Endothelial cell (in vitro differentiated cells): ENCODE results near the gene USP36. TPM values are rescaled to one million over a fixed set of nuclear protein-coding genes. Genes with fewer than 3 reads are reported as not detected.

ENCODE experiments used
- DNase-seq: peaks from one replicate; pipeline ENCODE4 v3.0.0; 2021; ENCODE audit warnings: low spot score
- H3K27ac Mint-ChIP-seq: one replicate; pipeline ENCODE4 v1.8.0; 2021; ENCODE audit warnings: mixed read lengths, inconsistent platforms; ENCODE audit not compliant: unreplicated experiment
- H3K27me3 Mint-ChIP-seq: one replicate; pipeline ENCODE4 v1.8.0; 2021; ENCODE audit warnings: mild to moderate bottlenecking, moderate library complexity, mixed read lengths, inconsistent platforms; ENCODE audit not compliant: unreplicated experiment
- H3K36me3 Mint-ChIP-seq: one replicate; pipeline ENCODE4 v1.8.0; 2021; ENCODE audit warnings: mild to moderate bottlenecking, low read depth, mixed read lengths, inconsistent platforms; ENCODE audit not compliant: unreplicated experiment
- H3K4me1 Mint-ChIP-seq: one replicate; pipeline ENCODE4 v1.8.0; 2021; ENCODE audit warnings: mild to moderate bottlenecking, mixed read lengths, inconsistent platforms; ENCODE audit not compliant: unreplicated experiment
- H3K4me3 Mint-ChIP-seq: one replicate; pipeline ENCODE4 v1.8.0; 2021; ENCODE audit warnings: mild to moderate bottlenecking, mixed read lengths, inconsistent platforms; ENCODE audit not compliant: unreplicated experiment
- H3K9me3 Mint-ChIP-seq: one replicate; pipeline ENCODE4 v1.8.0; 2021; ENCODE audit warnings: mixed read lengths, inconsistent platforms; ENCODE audit not compliant: unreplicated experiment
- total RNA-seq: library from RNA; stranded (reverse); fragmentation: NEBNext Ultra II Directional; extraction: Animal tissue kit (Norgen Biotek cat#: 25700); gene quantifications from one replicate; pipeline ENCODE4 v1.2.1, GENCODE V29; 2021; ENCODE audit not compliant: unreplicated experiment
- TF ChIP-seq, protein P1 (sequence below): fragments of 200-600 bp; sonication (generic); IDR thresholded peaks from one replicate; pipeline ENCODE4 v1.5.0; 2021; ENCODE audit warnings: antibody characterized with exemption; ENCODE audit not compliant: unreplicated experiment

The USP36 gene
- total RNA-seq, 1 donor from 2014 or later: 56.7 TPM

DNA sequence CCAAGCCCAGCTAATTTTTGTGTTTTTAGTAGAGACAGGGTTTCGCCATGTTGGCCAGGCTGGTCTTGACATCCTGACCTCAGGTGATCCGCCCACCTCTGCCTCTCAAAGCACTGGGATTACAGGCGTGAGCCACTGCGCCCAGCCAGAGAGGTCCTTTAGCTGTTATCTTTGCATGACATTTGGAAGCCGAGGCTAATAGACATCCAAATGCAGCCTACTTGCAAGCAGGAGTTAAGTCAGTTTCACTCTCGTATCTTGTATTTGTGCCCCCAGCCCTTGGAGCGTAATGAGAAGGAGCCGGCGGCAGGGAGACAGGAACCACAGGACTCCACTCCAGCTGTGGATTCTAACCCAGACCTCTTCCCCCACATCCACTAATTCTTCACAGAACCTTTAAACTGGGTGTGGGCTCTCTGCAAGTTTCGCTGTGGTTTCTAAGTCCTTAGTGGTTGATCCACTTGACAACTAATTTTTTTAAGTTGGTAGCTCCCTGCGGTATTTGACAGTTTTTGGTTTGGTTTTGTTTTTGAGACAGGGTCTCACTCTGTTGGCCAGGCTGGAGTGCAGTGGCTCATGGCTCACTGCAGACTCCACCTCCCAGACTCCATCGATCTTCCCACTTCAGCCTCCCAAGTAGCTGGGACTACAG, 55.5 kb downstream of the USP36 start:
- H3K27me3 Mint-ChIP-seq: peaks cover 11% of the 10 kb centered on the region
- no peak for DNase-seq
- no peak overlapping the region for H3K27ac Mint-ChIP-seq
- peaks cover 4% of the 10 kb centered on the region for H3K36me3 Mint-ChIP-seq
- peaks cover 8% of the 10 kb centered on the region for H3K4me1 Mint-ChIP-seq
- no peak overlapping the region for H3K4me3 Mint-ChIP-seq
- TF ChIP-seq, protein P1, sequence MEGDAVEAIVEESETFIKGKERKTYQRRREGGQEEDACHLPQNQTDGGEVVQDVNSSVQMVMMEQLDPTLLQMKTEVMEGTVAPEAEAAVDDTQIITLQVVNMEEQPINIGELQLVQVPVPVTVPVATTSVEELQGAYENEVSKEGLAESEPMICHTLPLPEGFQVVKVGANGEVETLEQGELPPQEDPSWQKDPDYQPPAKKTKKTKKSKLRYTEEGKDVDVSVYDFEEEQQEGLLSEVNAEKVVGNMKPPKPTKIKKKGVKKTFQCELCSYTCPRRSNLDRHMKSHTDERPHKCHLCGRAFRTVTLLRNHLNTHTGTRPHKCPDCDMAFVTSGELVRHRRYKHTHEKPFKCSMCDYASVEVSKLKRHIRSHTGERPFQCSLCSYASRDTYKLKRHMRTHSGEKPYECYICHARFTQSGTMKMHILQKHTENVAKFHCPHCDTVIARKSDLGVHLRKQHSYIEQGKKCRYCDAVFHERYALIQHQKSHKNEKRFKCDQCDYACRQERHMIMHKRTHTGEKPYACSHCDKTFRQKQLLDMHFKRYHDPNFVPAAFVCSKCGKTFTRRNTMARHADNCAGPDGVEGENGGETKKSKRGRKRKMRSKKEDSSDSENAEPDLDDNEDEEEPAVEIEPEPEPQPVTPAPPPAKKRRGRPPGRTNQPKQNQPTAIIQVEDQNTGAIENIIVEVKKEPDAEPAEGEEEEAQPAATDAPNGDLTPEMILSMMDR: no peak
- H3K9me3 Mint-ChIP-seq: no peaks in the 10 kb centered on the region

DNA sequence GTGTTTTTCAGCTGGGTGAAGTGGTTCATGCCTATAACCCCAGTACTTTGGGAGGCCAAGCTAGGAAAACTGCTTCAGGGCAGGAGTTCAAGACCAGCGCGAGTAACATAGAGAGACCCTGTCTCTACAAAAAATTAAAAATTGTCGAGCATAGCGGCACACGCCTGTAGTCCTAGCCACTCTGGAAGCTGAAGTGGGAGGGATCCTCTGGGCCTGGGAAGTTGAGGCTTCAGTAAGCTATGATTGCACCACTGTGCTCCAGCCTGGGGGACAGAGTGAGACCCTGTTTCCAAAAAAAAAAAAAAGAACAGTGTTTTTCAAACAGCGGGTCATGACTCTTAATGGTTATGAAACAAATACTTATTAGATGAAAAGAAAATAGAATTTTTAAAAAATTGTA, 56.3 kb downstream of the USP36 start:
- no peak overlapping the region for H3K27ac Mint-ChIP-seq
- no peak for DNase-seq
- H3K4me1 Mint-ChIP-seq: peaks cover 16% of the 10 kb centered on the region
- peaks cover 4% of the 10 kb centered on the region for H3K36me3 Mint-ChIP-seq
- H3K9me3 Mint-ChIP-seq: no peaks in the 10 kb centered on the region
- peaks cover 11% of the 10 kb centered on the region for H3K27me3 Mint-ChIP-seq
- TF ChIP-seq, protein P1: no peak
- H3K4me3 Mint-ChIP-seq: no peak overlapping the region

DNA sequence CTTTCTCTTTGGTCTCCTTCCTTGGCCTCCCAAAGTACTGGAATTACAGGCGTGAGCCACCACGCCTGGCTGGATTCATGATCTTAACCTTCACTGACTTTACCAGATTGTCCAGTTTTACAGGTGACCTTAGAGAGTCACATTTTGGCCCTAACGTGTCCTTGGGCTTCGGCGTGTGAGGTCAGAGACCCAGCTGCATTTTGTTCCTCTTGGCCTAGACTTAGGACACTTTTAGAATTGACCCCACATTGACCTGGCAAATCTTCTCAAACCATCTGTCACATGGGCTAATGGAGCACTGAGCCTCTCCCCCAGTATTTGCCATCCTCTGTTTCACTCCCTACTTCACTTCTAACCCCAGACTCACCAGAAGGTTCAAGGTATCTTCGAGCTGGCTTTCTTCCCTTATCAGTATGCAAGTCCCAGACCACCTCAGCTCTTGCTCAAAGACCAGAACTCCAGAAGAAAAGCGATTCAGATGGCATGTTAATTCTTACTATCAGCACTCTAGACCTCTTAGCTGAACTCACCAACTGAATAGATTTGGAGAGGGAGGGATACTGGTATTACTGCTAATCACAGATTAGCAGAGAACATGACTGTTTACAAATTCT, 56.8 kb downstream of the USP36 start:
- peaks cover 17% of the 10 kb centered on the region for H3K4me1 Mint-ChIP-seq
- H3K4me3 Mint-ChIP-seq: peak overlapping the region; percentile 58
- H3K36me3 Mint-ChIP-seq: peaks cover 4% of the 10 kb centered on the region

DNA sequence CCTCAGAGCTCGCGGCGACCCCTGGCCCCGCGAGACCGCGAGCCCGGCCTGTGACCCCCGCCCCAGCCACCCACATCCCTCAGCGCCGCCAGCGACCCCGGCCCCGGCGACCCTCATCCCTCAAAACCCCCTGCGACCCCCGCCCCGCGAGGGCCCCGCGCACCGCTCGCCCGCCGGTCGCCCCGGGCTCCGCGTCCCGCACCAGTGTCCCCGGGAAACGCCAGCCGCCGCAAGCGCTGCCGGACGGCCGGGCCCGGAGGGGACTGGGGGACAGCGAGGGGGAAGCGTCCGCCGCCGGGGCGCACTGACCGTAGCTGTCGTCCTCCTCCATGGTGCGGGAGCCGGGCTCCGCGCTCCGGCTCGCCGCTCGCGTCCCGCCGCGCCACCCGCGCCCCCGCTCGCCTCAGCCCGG, 58.7 kb downstream of the USP36 start, which contains the start of gene CYTH1:
TSS of gene CYTH1 (minus strand) at position 381 of the 412 bp plus-strand sequence. CDS start at position 331, 50 bp downstream.
- Mint-ChIP-seq H3K36me3 (no peaks in the 10 kb centered on the region), H3K27ac (peak within 1 kb of the TSS; percentile 83), H3K4me1 (peaks cover 17% of the 10 kb centered on the region), H3K4me3 (peak within 1 kb of the TSS; percentile 96), H3K27me3 (peaks cover 11% of the 10 kb centered on the region), H3K9me3 (no peaks in the 10 kb centered on the region)
- TF ChIP-seq, protein P1: no peak
- no peak for DNase-seq

More for the DNA sequence above, 56.8 kb downstream of the USP36 start:
- no peak for DNase-seq
- Mint-ChIP-seq H3K27ac (peak overlapping the region; percentile 19), H3K9me3 (no peaks in the 10 kb centered on the region), H3K27me3 (peaks cover 11% of the 10 kb centered on the region)
- TF ChIP-seq, protein P1: no peak
